GM18858 (cell line): ENCODE data around the gene ERG28.
"Not testable (repeated sequence)": the region's sequence is repeated elsewhere in the genome, so short reads cannot be mapped to it uniquely, and the experiment has no call there.

ENCODE experiments used
- ATAC-seq: cut with Tn5 transposase; IDR thresholded peaks from one replicate; pipeline ENCODE4 v1.9.1; 2021; ENCODE audit not compliant: unreplicated experiment

ERG28 gene

GRCh38 chr14:75626863-75627262, 33.8 kb downstream of the ERG28 start:
- no peak for ATAC-seq

GRCh38 chr14:75626396-75626795, 34.3 kb downstream of the ERG28 start:
- no peak for ATAC-seq

GRCh38 chr14:75625034-75625433, 35.6 kb downstream of the ERG28 start:
- no peak for ATAC-seq

- no peak for ATAC-seq
Observed at GRCh38 chr14:75619548-75619947, 41.1 kb downstream of the ERG28 start.

GRCh38 chr14:75615200-75615599, 45.5 kb downstream of the ERG28 start:
- ATAC-seq: no peak

GRCh38 chr14:75614179-75614578, 46.5 kb downstream of the ERG28 start:
- no peak for ATAC-seq

GRCh38 chr14:75612157-75612556, 48.5 kb downstream of the ERG28 start:
- no peak for ATAC-seq

GRCh38 chr14:75610834-75611233, 49.8 kb downstream of the ERG28 start:
- ATAC-seq: no peak

- ATAC-seq: no peak
Observed at GRCh38 chr14:75609606-75610475, 50.8 kb downstream of the ERG28 start.

- no peak for ATAC-seq
Observed at GRCh38 chr14:75609116-75609515, 51.6 kb downstream of the ERG28 start.

- no peak for ATAC-seq
Observed at GRCh38 chr14:75607842-75608640, 52.6 kb downstream of the ERG28 start.

GRCh38 chr14:75607044-75607443, 53.6 kb downstream of the ERG28 start:
- no peak for ATAC-seq

- ATAC-seq: no peak
Observed at GRCh38 chr14:75605916-75606315, 54.8 kb downstream of the ERG28 start.

GRCh38 chr14:75604979-75605851, 55.5 kb downstream of the ERG28 start:
- ATAC-seq: no peak

GRCh38 chr14:75602503-75602902, 58.2 kb downstream of the ERG28 start:
- ATAC-seq: no peak

GRCh38 chr14:75601061-75601460, 59.6 kb downstream of the ERG28 start:
- ATAC-seq: not testable (repeated sequence)

- ATAC-seq: not testable (repeated sequence)
Observed at GRCh38 chr14:75600100-75600499, 60.6 kb downstream of the ERG28 start.
